GM21381 (cell line): ENCODE data around the gene MOB3A.

ENCODE experiments used
- ATAC-seq: cut with Tn5 transposase; IDR thresholded peaks from one replicate; pipeline ENCODE4 v1.9.1; 2021; ENCODE audit warnings: mild to moderate bottlenecking, moderate library complexity; ENCODE audit not compliant: unreplicated experiment

MOB3A gene

GRCh38 chr19:2083174-2083854, 12.8 kb downstream of the MOB3A start:
- ATAC-seq = no peak

GRCh38 chr19:2081873-2082810, 14.0 kb downstream of the MOB3A start:
- ATAC-seq = no peak

GRCh38 chr19:2080336-2080988, 15.7 kb downstream of the MOB3A start:
- ATAC-seq = no peak

- ATAC-seq = no peak
These were observed 16.2 kb downstream of the MOB3A start for GRCh38 chr19:2079865-2080301.

GRCh38 chr19:2079076-2079864, 16.9 kb downstream of the MOB3A start:
- ATAC-seq = no peak

- no peak for ATAC-seq
These were observed 18.1 kb downstream of the MOB3A start for GRCh38 chr19:2077833-2078619.

- no peak for ATAC-seq
These were observed 18.7 kb downstream of the MOB3A start for GRCh38 chr19:2077398-2077797.

GRCh38 chr19:2076526-2076944, 19.6 kb downstream of the MOB3A start:
- no peak for ATAC-seq

GRCh38 chr19:2072757-2073551, 23.2 kb downstream of the MOB3A start:
- no peak for ATAC-seq

- ATAC-seq = no peak
These were observed 25.0 kb downstream of the MOB3A start for GRCh38 chr19:2070986-2071673.

- no peak for ATAC-seq
These were observed 25.7 kb downstream of the MOB3A start for GRCh38 chr19:2070436-2070827.

GRCh38 chr19:2064788-2065524, 31.2 kb downstream of the MOB3A start:
- ATAC-seq = no peak

- no peak for ATAC-seq
These were observed 31.7 kb downstream of the MOB3A start for GRCh38 chr19:2064395-2064787.

GRCh38 chr19:2063824-2064223, 32.3 kb downstream of the MOB3A start:
- no peak for ATAC-seq

- no peak for ATAC-seq
These were observed 33.4 kb downstream of the MOB3A start for GRCh38 chr19:2062770-2063169.

- no peak for ATAC-seq
These were observed 33.8 kb downstream of the MOB3A start for GRCh38 chr19:2062389-2062729.

- peak; percentile 72 for ATAC-seq
These were observed 34.4 kb downstream of the MOB3A start for GRCh38 chr19:2061495-2062388.
